Measurements from ENCODE around the gene KMO.

DNA sequence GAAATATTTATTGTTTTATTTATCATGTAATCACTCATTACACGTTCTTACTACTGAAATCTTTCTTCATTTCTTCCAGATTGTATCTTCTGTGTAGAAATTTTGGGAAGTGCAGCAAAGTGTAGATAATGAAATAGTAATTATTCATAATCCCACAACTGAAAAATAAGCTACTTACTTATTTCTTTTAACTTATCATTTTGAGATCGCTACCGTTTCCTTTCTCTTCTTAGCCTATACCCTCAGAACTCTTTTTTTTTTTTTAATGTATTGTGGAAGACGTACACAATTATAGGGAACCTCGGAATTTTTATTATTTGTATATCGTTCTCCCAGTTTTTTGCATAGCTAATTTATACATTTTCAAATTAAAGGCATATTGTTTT is 12.1 kb upstream of the KMO start:
- TF ChIP-seq, protein P1, sequence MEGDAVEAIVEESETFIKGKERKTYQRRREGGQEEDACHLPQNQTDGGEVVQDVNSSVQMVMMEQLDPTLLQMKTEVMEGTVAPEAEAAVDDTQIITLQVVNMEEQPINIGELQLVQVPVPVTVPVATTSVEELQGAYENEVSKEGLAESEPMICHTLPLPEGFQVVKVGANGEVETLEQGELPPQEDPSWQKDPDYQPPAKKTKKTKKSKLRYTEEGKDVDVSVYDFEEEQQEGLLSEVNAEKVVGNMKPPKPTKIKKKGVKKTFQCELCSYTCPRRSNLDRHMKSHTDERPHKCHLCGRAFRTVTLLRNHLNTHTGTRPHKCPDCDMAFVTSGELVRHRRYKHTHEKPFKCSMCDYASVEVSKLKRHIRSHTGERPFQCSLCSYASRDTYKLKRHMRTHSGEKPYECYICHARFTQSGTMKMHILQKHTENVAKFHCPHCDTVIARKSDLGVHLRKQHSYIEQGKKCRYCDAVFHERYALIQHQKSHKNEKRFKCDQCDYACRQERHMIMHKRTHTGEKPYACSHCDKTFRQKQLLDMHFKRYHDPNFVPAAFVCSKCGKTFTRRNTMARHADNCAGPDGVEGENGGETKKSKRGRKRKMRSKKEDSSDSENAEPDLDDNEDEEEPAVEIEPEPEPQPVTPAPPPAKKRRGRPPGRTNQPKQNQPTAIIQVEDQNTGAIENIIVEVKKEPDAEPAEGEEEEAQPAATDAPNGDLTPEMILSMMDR (IDR thresholded peaks at IDR 0.05), result no peak
- TF ChIP-seq POLR2A (IDR thresholded peaks at IDR 0.05), result no peak
